Ectodermal cell (in vitro differentiated cells): ENCODE results near the gene MRPS26.

Source experiments
- H3K27ac ChIP-seq: 2 replicates; pipeline ENCODE4 v1.7.0; 2013; ENCODE audit warnings: mild to moderate bottlenecking, low read depth, low read length; ENCODE audit not compliant: insufficient read depth, poor library complexity, severe bottlenecking
- H3K27me3 ChIP-seq: 2 replicates; pipeline ENCODE4 v1.7.0; 2013; ENCODE audit warnings: mild to moderate bottlenecking, low read length; ENCODE audit not compliant: insufficient read depth, control insufficient read depth, poor library complexity, severe bottlenecking
- H3K36me3 ChIP-seq: one replicate; pipeline ENCODE4 v1.7.0; 2013; ENCODE audit warnings: low read length; ENCODE audit not compliant: control insufficient read depth, insufficient read depth
- H3K4me1 ChIP-seq: one replicate; pipeline ENCODE4 v1.7.0; 2013; ENCODE audit warnings: low read length; ENCODE audit not compliant: control insufficient read depth, insufficient read depth
- H3K4me3 ChIP-seq: 2 replicates; pipeline ENCODE4 v1.7.0; 2013; ENCODE audit warnings: low read depth, low read length, control low read depth; ENCODE audit not compliant: insufficient read depth
- H3K9me3 ChIP-seq: 2 replicates; pipeline ENCODE4 v1.7.0; 2013; ENCODE audit warnings: mild to moderate bottlenecking, low read length, moderate library complexity; ENCODE audit not compliant: control insufficient read depth
- WGBS, 2 experiments: methylation state at CpG; one replicate each; pipeline ENCODE4 v1.1.7; 2013; ENCODE audit warnings: missing lambda C conversion rate in 2 of 2; 5-methylcytosine and 5-hydroxymethylcytosine counted together

The MRPS26 gene

DNA sequence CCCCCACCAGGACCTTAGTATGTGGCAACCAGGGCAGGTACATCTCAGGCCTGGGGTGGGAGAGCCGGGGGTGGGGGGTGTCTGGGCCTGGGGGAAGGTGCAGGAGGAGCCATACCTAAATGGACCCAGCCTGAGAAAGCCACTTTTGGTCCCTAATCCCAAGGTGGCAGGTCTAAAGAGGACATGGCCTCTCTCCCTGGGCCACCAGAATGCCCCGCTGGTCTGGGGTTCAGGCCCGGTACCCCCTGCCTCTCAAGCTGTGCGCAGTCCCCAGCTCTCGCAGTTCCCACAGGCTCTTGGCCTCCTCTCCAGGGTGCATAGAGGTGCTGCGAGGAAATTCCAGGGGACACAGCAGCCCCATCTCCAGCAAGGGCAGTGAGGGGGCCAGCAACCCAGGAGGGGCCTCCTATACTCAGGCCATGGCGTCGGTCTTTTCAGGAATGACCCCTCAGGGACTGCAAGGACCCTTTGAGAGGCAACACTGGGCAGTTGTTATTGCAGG, 39.8 kb downstream of the MRPS26 start:
- no peaks in the 10 kb centered on the region for H3K36me3 ChIP-seq
- H3K27me3 ChIP-seq = peaks cover 52% of the 10 kb centered on the region
- 92 to 93% methylated on average over 8 of the region's 8 CpGs for WGBS, 2 experiments
- no peaks in the 10 kb centered on the region for H3K4me1 ChIP-seq
- no peaks in the 10 kb centered on the region for H3K9me3 ChIP-seq
- no peak overlapping the region for H3K4me3 ChIP-seq
- H3K27ac ChIP-seq = no peak overlapping the region

DNA sequence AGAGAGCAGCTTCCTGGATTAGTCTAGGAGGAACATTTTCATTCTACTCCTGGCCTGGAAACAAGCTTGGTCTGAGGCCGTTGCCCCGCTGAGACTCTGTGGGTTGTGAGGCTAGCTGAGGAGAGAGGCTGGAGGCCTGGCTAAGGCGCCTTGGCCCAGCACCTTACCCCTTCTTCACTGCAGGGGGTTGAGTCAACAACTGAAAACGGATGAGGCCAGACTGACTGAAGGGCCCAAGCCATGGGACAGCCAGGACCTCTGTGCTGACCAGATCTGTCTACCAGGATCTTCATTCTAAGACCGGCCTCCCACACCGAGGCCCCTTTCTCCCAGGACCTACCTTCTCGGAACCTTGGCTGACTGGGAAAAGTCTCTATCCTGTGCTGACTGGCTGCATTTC, 42.2 kb downstream of the MRPS26 start:
- H3K4me1 ChIP-seq = no peaks in the 10 kb centered on the region
- no peaks in the 10 kb centered on the region for H3K9me3 ChIP-seq
- WGBS, 2 experiments = 80 to 83% methylated on average over 7 of the region's 7 CpGs
- no peak overlapping the region for H3K27ac ChIP-seq
- peaks cover 47% of the 10 kb centered on the region for H3K27me3 ChIP-seq
- H3K36me3 ChIP-seq = no peaks in the 10 kb centered on the region
- H3K4me3 ChIP-seq = no peak overlapping the region

DNA sequence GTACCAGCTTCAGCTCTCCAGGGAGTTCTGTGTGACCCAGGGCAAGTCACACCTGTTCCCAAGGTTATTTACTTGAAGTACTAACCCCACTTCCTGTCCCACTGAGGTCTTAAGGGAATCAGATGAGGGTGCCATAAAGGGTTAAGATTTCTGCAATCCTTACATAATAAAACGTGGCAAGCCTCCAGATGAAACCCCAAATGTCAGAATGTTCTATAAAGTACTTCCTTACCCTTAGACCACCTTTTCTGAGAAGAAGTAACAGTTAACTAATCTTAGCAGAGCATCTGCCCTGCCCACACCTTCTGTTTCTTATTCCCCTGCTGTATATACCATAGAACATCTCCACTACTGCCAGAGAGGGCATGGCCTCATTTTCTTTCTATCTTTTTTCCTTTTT, 44.7 kb downstream of the MRPS26 start:
- Histone ChIP-seq H3K27me3 (peaks cover 40% of the 10 kb centered on the region), H3K36me3 (no peaks in the 10 kb centered on the region), H3K4me3 (no peak overlapping the region), H3K27ac (no peak overlapping the region), H3K9me3 (no peaks in the 10 kb centered on the region), H3K4me1 (no peaks in the 10 kb centered on the region)
- 38 to 68% methylated on average over 1 of the region's 1 CpG for WGBS, 2 experiments

DNA sequence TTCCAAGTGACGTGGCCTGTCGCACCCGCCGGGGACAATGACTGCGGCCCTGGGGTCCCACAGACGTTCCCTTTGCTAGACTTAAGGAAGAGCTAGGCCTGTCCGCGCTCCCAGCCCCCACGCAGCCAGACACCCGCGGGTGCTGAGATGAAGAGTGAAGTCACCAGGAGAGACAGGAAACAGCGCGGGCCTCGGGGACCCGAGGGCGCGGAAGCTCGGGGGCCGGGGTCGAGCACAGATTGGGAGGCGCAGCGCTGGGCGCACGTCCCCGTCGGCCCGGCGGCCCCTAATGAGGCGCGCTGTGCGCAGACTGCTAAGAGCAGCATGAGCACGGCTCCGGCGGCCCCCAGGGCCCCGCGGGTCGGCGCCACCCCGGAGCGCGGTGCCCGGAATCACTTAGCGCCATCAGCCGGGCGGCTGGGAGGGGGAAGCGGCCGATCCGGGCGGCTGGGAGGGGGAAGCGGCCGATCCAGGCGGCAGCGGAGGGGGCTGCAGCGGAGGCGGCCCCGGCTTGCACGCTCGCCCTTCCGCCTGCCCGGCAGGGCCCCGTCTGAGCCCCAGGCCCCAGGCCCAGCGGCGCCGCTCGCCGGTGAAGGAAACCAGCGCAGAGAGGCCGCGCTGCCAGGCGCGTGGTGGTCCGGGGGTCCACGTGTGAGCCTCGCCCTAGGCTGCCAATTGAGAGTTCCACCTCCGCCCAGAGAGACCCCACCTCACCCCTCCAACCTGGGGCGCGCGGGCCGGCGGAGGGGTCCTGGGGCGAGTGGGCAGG, 46.9 kb downstream of the MRPS26 start:
- Histone ChIP-seq H3K4me3 (peak overlapping the region; percentile 27), H3K27ac (no peak overlapping the region)
- 22 to 27% methylated on average over 81 of the region's 81 CpGs for WGBS, 2 experiments

DNA sequence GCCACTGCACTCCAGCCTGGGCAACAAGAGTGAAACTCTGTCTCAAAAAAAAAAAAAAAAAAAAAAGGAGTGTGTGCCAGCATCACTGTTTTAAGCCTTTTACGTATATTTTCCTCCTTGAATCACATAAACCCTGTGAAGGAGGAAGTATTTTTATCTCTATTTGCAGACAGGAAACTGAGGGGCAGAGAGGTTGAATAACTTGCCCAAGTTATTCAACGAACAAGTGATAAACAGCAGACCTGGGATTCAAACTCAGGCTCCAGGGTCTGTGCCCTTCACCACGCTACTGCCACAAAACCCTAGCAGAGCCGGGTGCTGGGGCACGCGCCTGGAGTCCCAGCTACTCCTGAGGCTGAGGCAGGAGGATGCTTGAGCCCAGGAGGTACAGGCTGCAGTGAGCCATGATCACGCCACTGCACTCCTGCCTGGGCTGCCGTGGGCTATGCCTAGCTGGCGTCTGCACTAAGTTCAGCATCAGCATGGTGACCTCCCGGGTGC, 48.1 kb downstream of the MRPS26 start:
- peaks cover 40% of the 10 kb centered on the region for H3K27me3 ChIP-seq
- H3K4me1 ChIP-seq = no peaks in the 10 kb centered on the region
- H3K4me3 ChIP-seq = no peak overlapping the region
- H3K36me3 ChIP-seq = no peaks in the 10 kb centered on the region
- 91 to 93% methylated on average over 9 to 10 of the region's 10 CpGs for WGBS, 2 experiments
- H3K9me3 ChIP-seq = no peaks in the 10 kb centered on the region
- no peak overlapping the region for H3K27ac ChIP-seq

More for the DNA sequence above, 46.9 kb downstream of the MRPS26 start:
- Histone ChIP-seq H3K36me3 (no peaks in the 10 kb centered on the region), H3K27me3 (peaks cover 40% of the 10 kb centered on the region), H3K9me3 (no peaks in the 10 kb centered on the region), H3K4me1 (no peaks in the 10 kb centered on the region)

DNA sequence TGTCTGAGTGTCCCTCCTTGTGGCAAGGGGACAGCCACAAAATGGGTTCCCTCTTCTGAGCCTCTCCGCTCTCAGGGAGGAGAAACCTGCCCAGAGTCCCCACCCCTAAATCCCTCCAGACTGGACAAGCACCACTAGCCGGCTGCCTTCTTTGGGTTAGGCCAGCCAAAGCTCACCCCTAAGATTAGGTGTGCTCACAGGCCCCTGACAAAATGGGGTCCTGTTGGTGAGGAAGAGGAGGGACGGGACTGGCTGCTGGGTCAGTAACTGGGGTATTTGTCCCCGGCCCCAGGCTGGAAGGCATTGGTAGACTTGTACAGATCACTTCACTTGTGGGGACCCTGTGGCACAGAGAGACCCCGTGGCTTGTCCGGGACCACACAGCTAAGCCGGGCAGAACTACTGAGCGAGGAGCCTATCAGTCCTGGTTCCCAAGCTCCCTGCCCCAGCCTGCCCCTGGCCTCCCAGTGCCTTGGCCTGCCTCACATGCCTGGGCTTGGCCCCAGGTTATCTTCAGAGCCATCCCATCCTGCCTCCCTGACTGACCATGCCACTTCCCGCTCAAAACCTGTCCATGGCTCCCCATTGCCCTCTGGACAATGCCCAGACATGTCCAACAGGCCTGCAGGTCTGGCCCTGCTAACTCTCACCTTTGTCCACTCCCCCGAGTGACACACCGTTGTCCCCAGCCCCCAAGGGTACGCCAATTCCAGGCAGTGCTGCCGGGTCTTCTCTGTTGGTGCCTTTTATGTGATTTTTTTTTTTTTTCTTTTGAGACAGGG, 49.2 kb downstream of the MRPS26 start:
- Histone ChIP-seq H3K4me1 (no peaks in the 10 kb centered on the region), H3K27ac (no peak overlapping the region), H3K27me3 (peaks cover 36% of the 10 kb centered on the region), H3K36me3 (no peaks in the 10 kb centered on the region), H3K4me3 (no peak overlapping the region), H3K9me3 (no peaks in the 10 kb centered on the region)
- 92% methylated on average over 13 of the region's 13 CpGs for WGBS, 2 experiments
